Smooth muscle cell of the umbilical artery (primary cell): ENCODE data around the gene PIAS2. TPM values are rescaled to one million over a fixed set of nuclear protein-coding genes. Genes with fewer than 3 reads are reported as not detected.

Experiments used
- total RNA-seq: library from RNA; depleted of rRNA; stranded (reverse); fragments of >200 nt; gene quantifications from 2 replicates; pipeline ENCODE4 v1.2.3, GENCODE V29; 2014

PIAS2 gene, protein sequence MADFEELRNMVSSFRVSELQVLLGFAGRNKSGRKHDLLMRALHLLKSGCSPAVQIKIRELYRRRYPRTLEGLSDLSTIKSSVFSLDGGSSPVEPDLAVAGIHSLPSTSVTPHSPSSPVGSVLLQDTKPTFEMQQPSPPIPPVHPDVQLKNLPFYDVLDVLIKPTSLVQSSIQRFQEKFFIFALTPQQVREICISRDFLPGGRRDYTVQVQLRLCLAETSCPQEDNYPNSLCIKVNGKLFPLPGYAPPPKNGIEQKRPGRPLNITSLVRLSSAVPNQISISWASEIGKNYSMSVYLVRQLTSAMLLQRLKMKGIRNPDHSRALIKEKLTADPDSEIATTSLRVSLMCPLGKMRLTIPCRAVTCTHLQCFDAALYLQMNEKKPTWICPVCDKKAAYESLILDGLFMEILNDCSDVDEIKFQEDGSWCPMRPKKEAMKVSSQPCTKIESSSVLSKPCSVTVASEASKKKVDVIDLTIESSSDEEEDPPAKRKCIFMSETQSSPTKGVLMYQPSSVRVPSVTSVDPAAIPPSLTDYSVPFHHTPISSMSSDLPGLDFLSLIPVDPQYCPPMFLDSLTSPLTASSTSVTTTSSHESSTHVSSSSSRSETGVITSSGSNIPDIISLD
- 21.4 and 26.2 TPM in 2 replicates for total RNA-seq

GRCh38 chr18:46917108-46917802 lies at the start of gene PIAS2, which contains the start of gene KATNAL2:
TSS of gene PIAS2 (minus strand) at chr18:46917507. CDS start at chr18:46917345, 162 bp downstream.
TSS of gene KATNAL2 (plus strand) at chr18:46917602. CDS start at chr18:46946873, 29,271 bp downstream.

GRCh38 chr18:46756559-46757201 lies 160.6 kb downstream of the PIAS2 start, which contains the start of gene ST8SIA5:
TSS of gene ST8SIA5 (minus strand) at chr18:46757053. CDS start at chr18:46756508, 545 bp downstream.

Other genes starting within 250 kb of the PIAS2 start
- gene ST8SIA5, start 160.5 kb downstream of the PIAS2 start, total RNA-seq: not detected in 2 replicates
- gene KATNAL2, start 95 bp upstream of the PIAS2 start, total RNA-seq: 0.89 and 1.6 TPM in 2 replicates
- under 0.01 TPM in 1 of 2 replicates, not detected in the other for gene ELOA2, start 118.1 kb upstream of the PIAS2 start, total RNA-seq
- 21.4 and 29.8 TPM in 2 replicates for gene HDHD2, start 233.0 kb upstream of the PIAS2 start, total RNA-seq